HEK293 (cell line): Measurements from ENCODE around the gene ZNF605.

ENCODE experiments used
- KLF10 ChIP-seq: fragments of 450-650 bp; IDR thresholded peaks from 2 replicates; pipeline ENCODE4 v1.5.1; 2018; ENCODE audit warnings: missing biosample characterization, mild to moderate bottlenecking, missing genetic modification characterization
- MZF1 ChIP-seq: fragments of 450-650 bp; formaldehyde crosslinking; IDR thresholded peaks from 2 replicates; pipeline ENCODE4 v1.5.1; 2017; ENCODE audit warnings: missing biosample characterization, missing genetic modification characterization, borderline replicate concordance
- ZBTB1 ChIP-seq: fragments of 450-650 bp; formaldehyde crosslinking; IDR thresholded peaks from 2 replicates; pipeline ENCODE4 v1.5.1; 2016; ENCODE audit warnings: missing biosample characterization, missing genetic modification characterization
- ZEB2 ChIP-seq: fragments of 450-650 bp; formaldehyde crosslinking; IDR thresholded peaks from 2 replicates; pipeline ENCODE4 v1.5.1; 2016; ENCODE audit warnings: missing biosample characterization, missing genetic modification characterization
- ZNF221 ChIP-seq: fragments of 450-650 bp; formaldehyde crosslinking; IDR thresholded peaks from 2 replicates; pipeline ENCODE4 v1.5.1; 2017; ENCODE audit warnings: missing biosample characterization, missing genetic modification characterization, borderline replicate concordance
- ZNF266 ChIP-seq: fragments of 450-650 bp; formaldehyde crosslinking; IDR thresholded peaks from 2 replicates; pipeline ENCODE4 v1.5.1; 2016; ENCODE audit warnings: missing biosample characterization, missing genetic modification characterization, low read depth
- ZNF274 ChIP-seq, 2 experiments: fragments of 200-500 bp in 1 of 2; fragments of 450-650 bp in 1 of 2; sonication (Bioruptor generic) in 1 of 2; formaldehyde crosslinking in 1 of 2; IDR thresholded peaks; 2 replicates each; pipeline versions ENCODE4 v1.5.1 to v1.6.1; 2014 to 2016; ENCODE audit warnings: borderline replicate concordance in 1 of 2, inconsistent platforms in 1 of 2, low read length in 1 of 2, missing biosample characterization in 1 of 2, missing genetic modification characterization in 1 of 2
- ZNF521 ChIP-seq: fragments of 450-650 bp; formaldehyde crosslinking; IDR thresholded peaks from 2 replicates; pipeline ENCODE4 v1.5.1; 2017; ENCODE audit warnings: missing biosample characterization, mild to moderate bottlenecking, missing genetic modification characterization
- ZNF777 ChIP-seq: fragments of 450-650 bp; formaldehyde crosslinking; IDR thresholded peaks from 2 replicates; pipeline ENCODE4 v1.5.1; 2017; ENCODE audit warnings: missing biosample characterization, missing genetic modification characterization, borderline replicate concordance
- TF ChIP-seq, protein P1 (sequence below): fragments of 450-650 bp; IDR thresholded peaks from 2 replicates; pipeline ENCODE4 v1.5.1; 2018; ENCODE audit warnings: missing biosample characterization, missing genetic modification characterization
- TF ChIP-seq, protein P2 (sequence below): fragments of 450-650 bp; formaldehyde crosslinking; IDR thresholded peaks from 2 replicates; pipeline ENCODE4 v1.5.1; 2016; ENCODE audit warnings: missing biosample characterization, missing genetic modification characterization
- TF ChIP-seq, protein P3 (sequence below): fragments of 450-650 bp; formaldehyde crosslinking; IDR thresholded peaks from 2 replicates; pipeline ENCODE4 v1.5.1; 2016; ENCODE audit warnings: missing biosample characterization, missing genetic modification characterization
- TF ChIP-seq, protein P4 (sequence below): fragments of 450-650 bp; formaldehyde crosslinking; IDR thresholded peaks from 2 replicates; pipeline ENCODE4 v1.5.1; 2016; ENCODE audit warnings: missing biosample characterization, missing genetic modification characterization

DNA sequence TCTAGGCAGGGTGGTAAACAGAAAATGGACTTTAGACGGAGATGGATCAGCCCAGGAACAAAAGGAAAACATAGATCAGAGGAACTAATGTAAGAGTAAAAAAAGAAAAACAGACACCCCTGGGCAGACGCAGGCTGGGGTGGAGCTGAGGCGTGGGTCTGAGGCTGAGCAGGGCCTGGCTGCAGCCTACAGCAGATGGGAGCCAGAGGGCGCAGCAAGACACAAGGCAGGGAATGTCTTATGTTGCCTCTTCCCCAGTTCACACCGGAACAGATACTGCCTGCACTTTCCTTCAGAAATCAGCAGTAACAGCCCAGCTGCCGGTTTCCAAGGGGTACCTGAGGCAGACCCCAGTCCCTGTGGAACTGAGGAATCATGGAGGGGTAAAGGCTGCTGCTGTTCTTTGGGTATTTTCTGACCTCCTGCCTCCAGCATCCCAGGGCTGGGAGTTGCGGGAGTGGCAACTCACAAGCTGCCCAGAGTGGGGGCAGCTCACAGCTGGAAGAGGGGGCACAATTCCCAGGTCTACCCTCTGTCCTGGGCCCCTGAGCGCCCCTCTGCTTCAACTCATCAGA, 9.8 kb downstream of the ZNF605 start:
- TF ChIP-seq, protein P1, sequence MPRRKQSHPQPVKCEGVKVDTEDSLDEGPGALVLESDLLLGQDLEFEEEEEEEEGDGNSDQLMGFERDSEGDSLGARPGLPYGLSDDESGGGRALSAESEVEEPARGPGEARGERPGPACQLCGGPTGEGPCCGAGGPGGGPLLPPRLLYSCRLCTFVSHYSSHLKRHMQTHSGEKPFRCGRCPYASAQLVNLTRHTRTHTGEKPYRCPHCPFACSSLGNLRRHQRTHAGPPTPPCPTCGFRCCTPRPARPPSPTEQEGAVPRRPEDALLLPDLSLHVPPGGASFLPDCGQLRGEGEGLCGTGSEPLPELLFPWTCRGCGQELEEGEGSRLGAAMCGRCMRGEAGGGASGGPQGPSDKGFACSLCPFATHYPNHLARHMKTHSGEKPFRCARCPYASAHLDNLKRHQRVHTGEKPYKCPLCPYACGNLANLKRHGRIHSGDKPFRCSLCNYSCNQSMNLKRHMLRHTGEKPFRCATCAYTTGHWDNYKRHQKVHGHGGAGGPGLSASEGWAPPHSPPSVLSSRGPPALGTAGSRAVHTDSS, result no peak
- no peak for TF ChIP-seq ZNF266 (tag by site-specific recombination)
- TF ChIP-seq ZNF221 (tag by site-specific recombination), result no peak
- TF ChIP-seq ZNF777 (tag by site-specific recombination), result no peak
- TF ChIP-seq, protein P2, sequence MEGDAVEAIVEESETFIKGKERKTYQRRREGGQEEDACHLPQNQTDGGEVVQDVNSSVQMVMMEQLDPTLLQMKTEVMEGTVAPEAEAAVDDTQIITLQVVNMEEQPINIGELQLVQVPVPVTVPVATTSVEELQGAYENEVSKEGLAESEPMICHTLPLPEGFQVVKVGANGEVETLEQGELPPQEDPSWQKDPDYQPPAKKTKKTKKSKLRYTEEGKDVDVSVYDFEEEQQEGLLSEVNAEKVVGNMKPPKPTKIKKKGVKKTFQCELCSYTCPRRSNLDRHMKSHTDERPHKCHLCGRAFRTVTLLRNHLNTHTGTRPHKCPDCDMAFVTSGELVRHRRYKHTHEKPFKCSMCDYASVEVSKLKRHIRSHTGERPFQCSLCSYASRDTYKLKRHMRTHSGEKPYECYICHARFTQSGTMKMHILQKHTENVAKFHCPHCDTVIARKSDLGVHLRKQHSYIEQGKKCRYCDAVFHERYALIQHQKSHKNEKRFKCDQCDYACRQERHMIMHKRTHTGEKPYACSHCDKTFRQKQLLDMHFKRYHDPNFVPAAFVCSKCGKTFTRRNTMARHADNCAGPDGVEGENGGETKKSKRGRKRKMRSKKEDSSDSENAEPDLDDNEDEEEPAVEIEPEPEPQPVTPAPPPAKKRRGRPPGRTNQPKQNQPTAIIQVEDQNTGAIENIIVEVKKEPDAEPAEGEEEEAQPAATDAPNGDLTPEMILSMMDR (tag by site-specific recombination), result no peak
- TF ChIP-seq, protein P3, sequence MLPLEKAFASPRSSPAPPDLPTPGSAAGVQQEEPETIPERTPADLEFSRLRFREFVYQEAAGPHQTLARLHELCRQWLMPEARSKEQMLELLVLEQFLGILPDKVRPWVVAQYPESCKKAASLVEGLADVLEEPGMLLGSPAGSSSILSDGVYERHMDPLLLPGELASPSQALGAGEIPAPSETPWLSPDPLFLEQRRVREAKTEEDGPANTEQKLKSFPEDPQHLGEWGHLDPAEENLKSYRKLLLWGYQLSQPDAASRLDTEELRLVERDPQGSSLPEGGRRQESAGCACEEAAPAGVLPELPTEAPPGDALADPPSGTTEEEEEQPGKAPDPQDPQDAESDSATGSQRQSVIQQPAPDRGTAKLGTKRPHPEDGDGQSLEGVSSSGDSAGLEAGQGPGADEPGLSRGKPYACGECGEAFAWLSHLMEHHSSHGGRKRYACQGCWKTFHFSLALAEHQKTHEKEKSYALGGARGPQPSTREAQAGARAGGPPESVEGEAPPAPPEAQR (tag by site-specific recombination), result no peak
- no peak for TF ChIP-seq ZBTB1
- TF ChIP-seq, protein P4, sequence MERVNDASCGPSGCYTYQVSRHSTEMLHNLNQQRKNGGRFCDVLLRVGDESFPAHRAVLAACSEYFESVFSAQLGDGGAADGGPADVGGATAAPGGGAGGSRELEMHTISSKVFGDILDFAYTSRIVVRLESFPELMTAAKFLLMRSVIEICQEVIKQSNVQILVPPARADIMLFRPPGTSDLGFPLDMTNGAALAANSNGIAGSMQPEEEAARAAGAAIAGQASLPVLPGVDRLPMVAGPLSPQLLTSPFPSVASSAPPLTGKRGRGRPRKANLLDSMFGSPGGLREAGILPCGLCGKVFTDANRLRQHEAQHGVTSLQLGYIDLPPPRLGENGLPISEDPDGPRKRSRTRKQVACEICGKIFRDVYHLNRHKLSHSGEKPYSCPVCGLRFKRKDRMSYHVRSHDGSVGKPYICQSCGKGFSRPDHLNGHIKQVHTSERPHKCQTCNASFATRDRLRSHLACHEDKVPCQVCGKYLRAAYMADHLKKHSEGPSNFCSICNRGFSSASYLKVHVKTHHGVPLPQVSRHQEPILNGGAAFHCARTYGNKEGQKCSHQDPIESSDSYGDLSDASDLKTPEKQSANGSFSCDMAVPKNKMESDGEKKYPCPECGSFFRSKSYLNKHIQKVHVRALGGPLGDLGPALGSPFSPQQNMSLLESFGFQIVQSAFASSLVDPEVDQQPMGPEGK (tag by site-specific recombination), result no peak
- no peak for TF ChIP-seq KLF10 (tag by site-specific recombination)
- no peak for TF ChIP-seq ZEB2
- TF ChIP-seq ZNF521 (tag by site-specific recombination), result no peak
- no peak for TF ChIP-seq MZF1 (tag by site-specific recombination)
- no peak for TF ChIP-seq ZNF274 (IDR thresholded peaks at IDR 0.05; ENCODE audit: low read length)
- TF ChIP-seq ZNF274 (tag by site-specific recombination; IDR thresholded peaks at IDR 0.05; ENCODE audit: borderline replicate concordance), result no peak
